ENCODE data around the gene ATG13. TPM values are rescaled to one million over a fixed set of nuclear protein-coding genes. Genes with fewer than 3 reads are reported as not detected.

Gene ATG13
- total RNA-seq, 1 experiment from 2014 or later, result 69.2 TPM

DNA sequence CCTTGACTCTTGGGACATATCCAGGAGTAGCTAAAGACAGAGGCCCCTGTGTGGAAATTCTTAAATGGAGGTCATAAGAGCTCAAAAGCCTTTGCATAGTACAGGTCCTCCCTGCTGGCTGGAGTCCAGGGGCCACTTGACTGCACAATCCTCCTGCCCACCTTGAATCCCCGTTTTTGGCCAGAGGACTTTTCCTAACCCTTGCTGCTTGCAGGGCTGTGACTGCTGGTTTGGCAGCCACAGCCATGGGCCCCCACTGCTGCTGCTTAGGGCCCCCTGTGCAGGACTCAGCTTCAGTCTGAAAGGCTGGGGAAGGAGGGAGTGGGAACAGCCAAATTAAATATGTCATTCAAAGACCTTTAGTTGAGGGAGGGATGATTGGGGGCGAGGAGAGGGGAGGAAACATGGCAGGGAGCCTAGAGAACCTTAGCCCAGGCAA is 49.7 kb downstream of the ATG13 start:
- no peaks in the 10 kb centered on the region for H4K20me1 ChIP-seq (ENCODE audit: insufficient read depth)
- RAD21 ChIA-PET (ENCODE audit: low non-redundant PET in 1 of 2, low total read pairs in 2 of 2, uncharacterized antibody in 2 of 2, unreplicated experiment in 2 of 2), result no interaction called here
- ATAC-seq (no peak), DNase-seq (ENCODE audit: low read depth, low spot score) (no peak)
- no peaks in the 10 kb centered on the region for H3K4me1 ChIP-seq (ENCODE audit: control insufficient read depth in 1 of 2, insufficient read depth in 2 of 2, low read length in 2 of 2)
- TF ChIP-seq YY1 (IDR thresholded peaks at IDR 0.05; ENCODE audit: extremely low read depth, insufficient replicate concordance, low read depth, low read length), result no peak
- TF ChIP-seq, protein P1, sequence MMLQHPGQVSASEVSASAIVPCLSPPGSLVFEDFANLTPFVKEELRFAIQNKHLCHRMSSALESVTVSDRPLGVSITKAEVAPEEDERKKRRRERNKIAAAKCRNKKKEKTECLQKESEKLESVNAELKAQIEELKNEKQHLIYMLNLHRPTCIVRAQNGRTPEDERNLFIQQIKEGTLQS (IDR thresholded peaks at IDR 0.05), result no peak
- no peak for TF ChIP-seq SIN3A (IDR thresholded peaks at IDR 0.05; ENCODE audit: low read depth)
- TF ChIP-seq, protein P2, sequence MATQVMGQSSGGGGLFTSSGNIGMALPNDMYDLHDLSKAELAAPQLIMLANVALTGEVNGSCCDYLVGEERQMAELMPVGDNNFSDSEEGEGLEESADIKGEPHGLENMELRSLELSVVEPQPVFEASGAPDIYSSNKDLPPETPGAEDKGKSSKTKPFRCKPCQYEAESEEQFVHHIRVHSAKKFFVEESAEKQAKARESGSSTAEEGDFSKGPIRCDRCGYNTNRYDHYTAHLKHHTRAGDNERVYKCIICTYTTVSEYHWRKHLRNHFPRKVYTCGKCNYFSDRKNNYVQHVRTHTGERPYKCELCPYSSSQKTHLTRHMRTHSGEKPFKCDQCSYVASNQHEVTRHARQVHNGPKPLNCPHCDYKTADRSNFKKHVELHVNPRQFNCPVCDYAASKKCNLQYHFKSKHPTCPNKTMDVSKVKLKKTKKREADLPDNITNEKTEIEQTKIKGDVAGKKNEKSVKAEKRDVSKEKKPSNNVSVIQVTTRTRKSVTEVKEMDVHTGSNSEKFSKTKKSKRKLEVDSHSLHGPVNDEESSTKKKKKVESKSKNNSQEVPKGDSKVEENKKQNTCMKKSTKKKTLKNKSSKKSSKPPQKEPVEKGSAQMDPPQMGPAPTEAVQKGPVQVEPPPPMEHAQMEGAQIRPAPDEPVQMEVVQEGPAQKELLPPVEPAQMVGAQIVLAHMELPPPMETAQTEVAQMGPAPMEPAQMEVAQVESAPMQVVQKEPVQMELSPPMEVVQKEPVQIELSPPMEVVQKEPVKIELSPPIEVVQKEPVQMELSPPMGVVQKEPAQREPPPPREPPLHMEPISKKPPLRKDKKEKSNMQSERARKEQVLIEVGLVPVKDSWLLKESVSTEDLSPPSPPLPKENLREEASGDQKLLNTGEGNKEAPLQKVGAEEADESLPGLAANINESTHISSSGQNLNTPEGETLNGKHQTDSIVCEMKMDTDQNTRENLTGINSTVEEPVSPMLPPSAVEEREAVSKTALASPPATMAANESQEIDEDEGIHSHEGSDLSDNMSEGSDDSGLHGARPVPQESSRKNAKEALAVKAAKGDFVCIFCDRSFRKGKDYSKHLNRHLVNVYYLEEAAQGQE (IDR thresholded peaks at IDR 0.05; ENCODE audit: low read depth), result no peak
- TF ChIP-seq JUND (IDR thresholded peaks at IDR 0.05), result no peak
- TF ChIP-seq POLR2AphosphoS5 (IDR thresholded peaks at IDR 0.05; ENCODE audit: low read depth, low read length), result no peak
- no peak for TF ChIP-seq EZH2phosphoT487 (IDR thresholded peaks at IDR 0.05; ENCODE audit: borderline replicate concordance)
- TF ChIP-seq TCF7L2 (IDR thresholded peaks at IDR 0.05; ENCODE audit: borderline replicate concordance, extremely low read depth, insufficient read depth, insufficient read length), result no peak
- TF ChIP-seq, protein P3, sequence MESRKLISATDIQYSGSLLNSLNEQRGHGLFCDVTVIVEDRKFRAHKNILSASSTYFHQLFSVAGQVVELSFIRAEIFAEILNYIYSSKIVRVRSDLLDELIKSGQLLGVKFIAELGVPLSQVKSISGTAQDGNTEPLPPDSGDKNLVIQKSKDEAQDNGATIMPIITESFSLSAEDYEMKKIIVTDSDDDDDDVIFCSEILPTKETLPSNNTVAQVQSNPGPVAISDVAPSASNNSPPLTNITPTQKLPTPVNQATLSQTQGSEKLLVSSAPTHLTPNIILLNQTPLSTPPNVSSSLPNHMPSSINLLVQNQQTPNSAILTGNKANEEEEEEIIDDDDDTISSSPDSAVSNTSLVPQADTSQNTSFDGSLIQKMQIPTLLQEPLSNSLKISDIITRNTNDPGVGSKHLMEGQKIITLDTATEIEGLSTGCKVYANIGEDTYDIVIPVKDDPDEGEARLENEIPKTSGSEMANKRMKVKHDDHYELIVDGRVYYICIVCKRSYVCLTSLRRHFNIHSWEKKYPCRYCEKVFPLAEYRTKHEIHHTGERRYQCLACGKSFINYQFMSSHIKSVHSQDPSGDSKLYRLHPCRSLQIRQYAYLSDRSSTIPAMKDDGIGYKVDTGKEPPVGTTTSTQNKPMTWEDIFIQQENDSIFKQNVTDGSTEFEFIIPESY (IDR thresholded peaks at IDR 0.05; ENCODE audit: extremely low read depth, insufficient replicate concordance, low read length), result no peak
- TF ChIP-seq EGR1 (IDR thresholded peaks at IDR 0.05; ENCODE audit: low read depth), result no peak
- TF ChIP-seq FOSL1 (IDR thresholded peaks at IDR 0.05; ENCODE audit: low read depth), result no peak
- TF ChIP-seq RAD21 (IDR thresholded peaks at IDR 0.05; ENCODE audit: low read depth), result no peak
- TF ChIP-seq EZH2 (IDR thresholded peaks at IDR 0.05), result no peak
- TF ChIP-seq, protein P4, sequence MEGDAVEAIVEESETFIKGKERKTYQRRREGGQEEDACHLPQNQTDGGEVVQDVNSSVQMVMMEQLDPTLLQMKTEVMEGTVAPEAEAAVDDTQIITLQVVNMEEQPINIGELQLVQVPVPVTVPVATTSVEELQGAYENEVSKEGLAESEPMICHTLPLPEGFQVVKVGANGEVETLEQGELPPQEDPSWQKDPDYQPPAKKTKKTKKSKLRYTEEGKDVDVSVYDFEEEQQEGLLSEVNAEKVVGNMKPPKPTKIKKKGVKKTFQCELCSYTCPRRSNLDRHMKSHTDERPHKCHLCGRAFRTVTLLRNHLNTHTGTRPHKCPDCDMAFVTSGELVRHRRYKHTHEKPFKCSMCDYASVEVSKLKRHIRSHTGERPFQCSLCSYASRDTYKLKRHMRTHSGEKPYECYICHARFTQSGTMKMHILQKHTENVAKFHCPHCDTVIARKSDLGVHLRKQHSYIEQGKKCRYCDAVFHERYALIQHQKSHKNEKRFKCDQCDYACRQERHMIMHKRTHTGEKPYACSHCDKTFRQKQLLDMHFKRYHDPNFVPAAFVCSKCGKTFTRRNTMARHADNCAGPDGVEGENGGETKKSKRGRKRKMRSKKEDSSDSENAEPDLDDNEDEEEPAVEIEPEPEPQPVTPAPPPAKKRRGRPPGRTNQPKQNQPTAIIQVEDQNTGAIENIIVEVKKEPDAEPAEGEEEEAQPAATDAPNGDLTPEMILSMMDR (IDR thresholded peaks at IDR 0.05 in 2 of 3, conservative IDR thresholded peaks at IDR 0.05 in 1 of 3; ENCODE audit: borderline replicate concordance in 1 of 3, insufficient read depth in 1 of 3, low read depth in 2 of 3, low read length in 2 of 3), result no peak
- TF ChIP-seq CBX3 (IDR thresholded peaks at IDR 0.05; ENCODE audit: low read depth), result no peak
- TF ChIP-seq SP1 (IDR thresholded peaks at IDR 0.05; ENCODE audit: low read depth), result no peak
- TF ChIP-seq ZFX (IDR thresholded peaks at IDR 0.05), result no peak
- no peak for TF ChIP-seq ELF1 (IDR thresholded peaks at IDR 0.05; ENCODE audit: borderline replicate concordance, low read depth)
- no peak for TF ChIP-seq POLR2A (IDR thresholded peaks at IDR 0.05; ENCODE audit: borderline replicate concordance, extremely low read depth, insufficient read depth, insufficient read length)
- no peak for TF ChIP-seq CEBPB (IDR thresholded peaks at IDR 0.05; ENCODE audit: low read depth)
- H3K9me3 ChIP-seq (ENCODE audit: control insufficient read depth in 1 of 2, insufficient read depth in 1 of 2, low read depth in 1 of 2, low read length in 2 of 2), result no peaks in the 10 kb centered on the region
- intact Hi-C loops (cut with micrococcal nuclease), result loop anchor here (5.0 kb wide), 1 partner anchor 135 kb away; no protein-coding TSS in a partner anchor
- peaks cover 14 to 19% of the 10 kb centered on the region in 2 experiments; a peak in 3 of 4 replicates for H3K36me3 ChIP-seq (ENCODE audit: control insufficient read depth in 1 of 2, insufficient read depth in 2 of 2, low read length in 2 of 2)
- H3K4me2 ChIP-seq (ENCODE audit: low read length), result no peak overlapping the region
- no TSS peak for BruUV-seq (replicated peaks)
- no peak overlapping the region for H2AFZ ChIP-seq (ENCODE audit: low read depth, low read length, poor library complexity, severe bottlenecking)
- H3K79me2 ChIP-seq (ENCODE audit: insufficient read depth, low read length), result no peaks in the 10 kb centered on the region
- H3K4me3 ChIP-seq (replicated peaks in 1 of 2; ENCODE audit: low read depth in 1 of 2, low read length in 2 of 2), result no peak overlapping the region
- H3K27ac ChIP-seq (ENCODE audit: low read depth, low read length), result no peak overlapping the region
- CTCF ChIA-PET, result no interaction called here
- H3K27me3 ChIP-seq (ENCODE audit: insufficient read depth, low read length), result no peaks in the 10 kb centered on the region
- no peaks in the 10 kb centered on the region for H3K9me2 ChIP-seq (ENCODE audit: insufficient read depth)
- H3K9ac ChIP-seq (ENCODE audit: low read length), result no peak overlapping the region
- POLR2A ChIA-PET, result no interaction called here
